GM12801 (cell line): ENCODE measurements around the gene KRT78.

Experiments used
- TF ChIP-seq, protein P1 (sequence below): IDR thresholded peaks from one replicate; pipeline ENCODE4 v1.5.1; 2011; ENCODE audit warnings: control low read depth; ENCODE audit not compliant: insufficient read length; ENCODE audit errors: extremely low read depth

KRT78 gene

DNA sequence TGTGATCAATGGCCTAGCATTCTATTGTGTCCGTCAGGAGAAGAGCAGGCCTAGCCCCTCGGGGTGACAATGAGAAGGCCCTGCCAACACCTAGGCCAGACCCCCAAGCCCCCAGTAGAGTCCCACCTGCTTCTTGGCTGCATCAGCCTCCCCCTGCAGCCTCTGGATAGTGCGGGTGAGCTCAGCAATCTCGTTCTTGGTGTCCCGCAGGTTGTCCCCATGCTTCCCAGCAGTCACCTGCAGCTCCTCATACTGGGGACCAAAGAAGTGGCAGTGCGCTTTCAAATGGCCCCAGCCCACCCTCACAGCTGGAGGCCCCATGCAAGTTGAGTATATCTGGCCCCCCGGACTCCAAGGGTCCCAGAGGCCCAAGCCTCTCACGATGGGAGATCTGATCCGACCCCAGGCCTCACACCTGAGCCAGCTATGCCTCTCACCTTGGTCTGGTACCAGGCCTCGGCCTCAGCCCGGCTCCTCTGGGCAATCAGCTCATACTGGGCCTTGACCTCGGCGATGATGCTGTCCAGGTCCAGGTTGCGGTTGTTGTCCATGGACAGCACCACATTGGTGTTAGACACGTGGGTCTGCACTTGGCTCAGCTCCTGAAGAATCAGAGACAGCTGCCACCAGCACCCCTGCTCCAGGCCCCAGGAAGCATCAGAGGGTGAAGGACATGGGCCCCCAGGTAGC lies 24.9 kb downstream of the KRT78 start:
- TF ChIP-seq, protein P1, sequence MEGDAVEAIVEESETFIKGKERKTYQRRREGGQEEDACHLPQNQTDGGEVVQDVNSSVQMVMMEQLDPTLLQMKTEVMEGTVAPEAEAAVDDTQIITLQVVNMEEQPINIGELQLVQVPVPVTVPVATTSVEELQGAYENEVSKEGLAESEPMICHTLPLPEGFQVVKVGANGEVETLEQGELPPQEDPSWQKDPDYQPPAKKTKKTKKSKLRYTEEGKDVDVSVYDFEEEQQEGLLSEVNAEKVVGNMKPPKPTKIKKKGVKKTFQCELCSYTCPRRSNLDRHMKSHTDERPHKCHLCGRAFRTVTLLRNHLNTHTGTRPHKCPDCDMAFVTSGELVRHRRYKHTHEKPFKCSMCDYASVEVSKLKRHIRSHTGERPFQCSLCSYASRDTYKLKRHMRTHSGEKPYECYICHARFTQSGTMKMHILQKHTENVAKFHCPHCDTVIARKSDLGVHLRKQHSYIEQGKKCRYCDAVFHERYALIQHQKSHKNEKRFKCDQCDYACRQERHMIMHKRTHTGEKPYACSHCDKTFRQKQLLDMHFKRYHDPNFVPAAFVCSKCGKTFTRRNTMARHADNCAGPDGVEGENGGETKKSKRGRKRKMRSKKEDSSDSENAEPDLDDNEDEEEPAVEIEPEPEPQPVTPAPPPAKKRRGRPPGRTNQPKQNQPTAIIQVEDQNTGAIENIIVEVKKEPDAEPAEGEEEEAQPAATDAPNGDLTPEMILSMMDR = no peak

DNA sequence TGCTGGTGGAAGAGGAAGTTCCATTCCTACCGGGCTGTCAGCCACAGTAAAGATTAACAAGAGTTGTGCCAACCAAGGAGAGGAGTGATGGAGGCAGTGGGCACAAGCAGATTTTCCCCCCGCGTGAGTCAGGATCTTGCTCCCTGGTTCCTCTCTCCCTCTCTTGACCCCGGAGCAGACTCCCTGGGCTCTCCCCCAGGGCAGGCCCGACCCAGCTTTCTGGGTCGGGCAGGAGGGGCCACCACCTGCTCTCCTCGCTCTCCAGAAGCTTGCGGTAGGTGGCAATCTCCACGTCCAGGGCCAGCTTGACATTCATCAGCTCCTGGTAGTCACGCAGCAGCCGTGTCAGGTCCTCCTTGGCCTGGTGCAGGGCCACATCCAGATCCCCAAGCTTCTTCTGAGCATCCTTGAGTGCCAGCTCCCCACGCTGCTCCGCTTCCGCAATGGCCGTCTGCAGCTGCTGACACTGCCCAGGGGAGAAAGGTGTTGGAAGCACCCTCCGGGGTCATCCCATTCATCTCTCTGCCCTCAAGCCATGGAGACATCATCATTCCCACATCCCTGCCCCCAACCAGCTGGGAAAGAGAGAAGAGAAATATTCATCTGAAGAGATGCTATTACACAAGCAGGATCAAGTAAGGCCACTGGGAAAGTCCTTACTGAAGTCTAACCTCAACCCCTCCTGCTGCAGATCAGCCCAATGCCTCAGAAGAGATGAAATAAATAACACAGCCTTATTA lies 25.9 kb downstream of the KRT78 start:
- TF ChIP-seq, protein P1 = no peak

DNA sequence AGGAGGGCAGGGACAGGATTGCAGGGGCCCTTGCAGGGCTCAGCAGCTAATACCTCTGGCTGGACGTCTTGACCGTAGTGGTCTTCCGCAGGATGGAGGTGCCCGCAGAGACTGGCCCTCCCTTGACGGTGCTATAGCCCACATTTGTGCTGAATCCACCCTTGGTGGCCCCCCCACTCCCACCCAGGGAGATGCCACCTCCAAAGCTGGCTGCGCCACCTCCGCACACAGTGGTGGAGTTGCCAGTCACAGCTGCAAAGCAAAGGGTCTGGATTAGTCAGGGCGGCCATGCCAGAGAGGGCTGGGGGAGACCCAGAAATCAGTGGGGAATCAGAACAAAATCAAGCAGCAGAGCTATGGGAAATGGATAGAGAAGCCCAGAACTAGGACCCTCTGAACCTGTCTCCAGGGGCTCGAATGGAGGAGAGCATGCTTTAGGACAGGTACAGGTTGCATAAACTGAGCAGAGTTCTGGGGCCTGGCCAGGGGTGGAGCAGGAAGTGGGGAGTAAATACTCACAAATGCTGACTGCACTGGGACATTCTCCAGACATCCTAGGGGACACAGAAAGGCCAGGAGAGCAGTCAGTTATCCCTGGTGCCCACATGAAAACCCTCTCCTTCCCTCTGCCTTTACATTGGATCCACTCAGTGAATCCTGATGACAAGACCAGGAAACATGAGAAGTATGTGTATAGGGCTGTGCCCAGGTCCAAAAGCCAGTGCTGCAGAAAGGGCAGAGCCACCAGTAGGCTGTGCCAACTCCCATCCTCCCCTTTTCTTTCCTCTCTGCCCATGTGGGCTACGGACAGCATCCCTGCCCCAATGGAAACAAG lies 26.8 kb downstream of the KRT78 start:
- TF ChIP-seq, protein P1 = no peak

DNA sequence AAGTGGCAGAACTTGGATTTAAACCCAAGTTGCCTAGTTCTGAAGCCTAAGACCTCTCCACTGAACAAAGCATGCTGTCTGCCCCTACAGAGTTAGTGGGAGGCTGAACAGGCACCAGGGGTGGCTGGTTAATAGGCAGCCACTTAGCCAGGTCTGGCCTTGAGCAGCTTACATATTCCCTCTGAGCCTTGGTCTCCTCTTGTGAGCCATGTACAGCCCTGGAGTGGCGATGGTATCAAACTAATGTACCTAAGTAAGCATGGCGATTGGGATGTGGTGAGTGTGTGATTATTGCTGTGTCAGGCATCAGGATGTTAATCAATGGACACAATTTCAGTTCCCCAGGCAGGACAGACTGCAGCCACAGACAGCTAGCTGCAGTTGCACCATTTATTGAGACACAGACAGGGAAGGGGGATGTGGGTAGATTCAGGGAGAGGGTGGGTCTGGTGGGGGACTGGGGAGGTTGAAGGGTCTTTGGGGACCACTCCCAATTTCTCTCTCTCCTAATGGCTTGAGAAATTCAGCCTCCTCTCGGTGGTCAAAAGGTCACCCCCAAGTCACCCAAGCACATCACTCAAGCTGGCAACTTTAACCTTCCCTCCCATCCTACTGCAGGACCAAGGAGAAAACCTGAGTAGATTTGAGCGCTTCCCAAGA lies 27.6 kb downstream of the KRT78 start:
- TF ChIP-seq, protein P1 = no peak

DNA sequence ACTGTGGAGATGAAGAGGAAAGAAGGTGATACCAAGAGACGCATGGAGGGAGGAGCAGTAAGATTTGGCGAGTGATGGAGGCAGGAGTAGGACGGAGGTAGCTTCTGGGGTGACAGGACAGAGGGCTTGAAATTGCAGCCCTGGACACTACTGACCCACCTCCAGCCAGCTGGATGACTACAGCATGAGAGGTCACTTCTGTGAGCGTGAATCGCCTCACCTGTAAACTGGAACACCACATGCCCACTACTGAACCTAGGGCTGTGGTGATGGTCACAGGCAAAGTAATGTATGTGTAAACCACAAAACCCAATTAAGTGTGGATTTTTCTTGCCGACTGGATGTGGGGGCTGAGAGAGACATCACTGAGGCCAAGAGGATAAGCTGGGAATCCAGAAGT lies 28.3 kb downstream of the KRT78 start:
- TF ChIP-seq, protein P1 = no peak

DNA sequence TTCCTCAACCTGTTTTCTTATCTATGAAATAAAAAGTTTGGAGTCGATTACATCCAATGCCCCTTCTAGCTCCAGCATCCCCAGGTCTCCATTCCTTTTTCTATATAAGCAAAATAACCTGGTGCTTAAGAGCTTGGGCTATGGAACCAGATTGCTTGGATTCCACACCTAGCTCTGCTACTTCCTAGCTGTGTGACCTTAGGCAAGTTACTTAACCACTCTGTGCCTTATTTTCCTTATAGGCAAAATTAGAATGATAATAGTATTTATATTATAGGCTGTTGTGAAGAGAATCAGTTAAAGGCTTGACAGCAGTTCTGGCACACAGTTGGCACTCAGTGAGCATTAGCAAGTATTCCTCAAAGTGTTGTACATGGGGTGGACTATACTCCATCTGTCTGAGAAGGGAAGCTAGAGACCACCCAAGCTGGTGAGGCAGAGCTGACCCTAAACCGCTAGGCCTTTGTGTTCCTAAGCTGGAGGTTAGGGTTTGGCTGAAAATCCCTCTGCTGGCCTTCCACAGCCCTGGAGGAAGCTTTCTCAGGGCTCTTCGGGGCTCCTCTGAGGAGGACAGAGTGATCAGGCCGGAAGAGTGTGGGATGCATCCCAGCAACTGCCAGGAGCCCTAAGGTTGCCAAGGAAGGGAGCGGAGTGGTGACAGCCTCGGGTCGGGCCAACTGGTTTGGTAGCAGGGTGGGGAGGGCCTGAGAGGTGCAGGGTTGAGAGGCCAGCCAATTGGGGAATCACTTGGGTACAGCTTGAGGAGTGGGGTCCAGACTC lies 28.9 kb downstream of the KRT78 start:
- TF ChIP-seq, protein P1 = no peak
